ENCODE measurements around the gene DNAI2. TPM values are rescaled to one million over a fixed set of nuclear protein-coding genes. Genes with fewer than 3 reads are reported as not detected.

Gene DNAI2
- total RNA-seq, 4 donors from 2014 or later: not detected

GRCh38 chr17:74235040-74235581 is 38.9 kb upstream of the DNAI2 start:
- H3K4me1 ChIP-seq: no peaks in the 10 kb centered on the region
- TF ChIP-seq EP300 (IDR thresholded peaks at IDR 0.05) (no peak), POLR2A (IDR thresholded peaks at IDR 0.05) (no peak), POLR2AphosphoS5 (IDR thresholded peaks at IDR 0.05) (no peak), CTCF (IDR thresholded peaks at IDR 0.05) (no peak)
- H3K36me3 ChIP-seq: no peaks in the 10 kb centered on the region
- peak overlapping the region; percentile 6 for H3K4me3 ChIP-seq
- H3K9me3 ChIP-seq: no peaks in the 10 kb centered on the region
- whole genome bisulfite sequencing: 67% methylated on average over 16 of the region's 19 CpGs
- H3K27me3 ChIP-seq: no peaks in the 10 kb centered on the region
- DNase-seq (ENCODE audit: low spot score in 2 of 2): no peak
- peak overlapping the region; percentile 39 for H3K27ac ChIP-seq

GRCh38 chr17:74235911-74236371 is 38.1 kb upstream of the DNAI2 start:
- Histone ChIP-seq H3K36me3 (no peaks in the 10 kb centered on the region), H3K27ac (no peak overlapping the region), H3K4me3 (no peak overlapping the region), H3K9me3 (no peaks in the 10 kb centered on the region), H3K4me1 (peaks cover under 1% of the 10 kb centered on the region), H3K27me3 (no peaks in the 10 kb centered on the region)
- 74% methylated on average over 8 of the region's 8 CpGs for WGBS
- TF ChIP-seq CTCF (IDR thresholded peaks at IDR 0.05): no peak
- no peak for TF ChIP-seq EP300 (IDR thresholded peaks at IDR 0.05)
- TF ChIP-seq POLR2AphosphoS5 (IDR thresholded peaks at IDR 0.05): no peak
- TF ChIP-seq POLR2A (IDR thresholded peaks at IDR 0.05): no peak
- DNase-seq (ENCODE audit: low spot score in 2 of 2): no peak

DNA sequence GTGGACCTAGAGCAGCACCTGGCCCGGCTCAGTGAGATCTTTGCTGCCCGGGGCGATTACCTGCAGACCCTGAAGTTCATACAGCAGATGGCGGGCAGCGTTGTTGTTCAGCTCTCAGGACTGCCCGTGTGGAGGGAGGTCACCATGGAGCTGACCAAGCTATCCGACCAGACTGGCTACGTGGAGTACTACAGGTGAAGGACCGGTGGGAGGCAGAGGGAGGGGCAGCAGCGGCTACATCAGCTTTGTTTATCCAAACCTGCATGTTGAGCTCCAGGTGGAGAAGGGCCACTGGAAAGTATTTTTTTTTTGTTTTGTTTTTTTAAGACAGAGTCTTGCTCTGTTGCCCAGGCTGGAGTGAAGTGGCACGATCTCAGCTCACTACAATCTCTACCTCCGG is 36.7 kb upstream of the DNAI2 start:
- no peaks in the 10 kb centered on the region for H3K27me3 ChIP-seq
- no peaks in the 10 kb centered on the region for H3K36me3 ChIP-seq
- WGBS: 86% methylated on average over 12 of the region's 12 CpGs
- no peak overlapping the region for H3K4me3 ChIP-seq
- peaks cover 7% of the 10 kb centered on the region for H3K4me1 ChIP-seq
- no peak overlapping the region for H3K27ac ChIP-seq
- no peak for DNase-seq (ENCODE audit: low spot score in 2 of 2)
- no peak for TF ChIP-seq EP300 (IDR thresholded peaks at IDR 0.05)
- TF ChIP-seq CTCF (IDR thresholded peaks at IDR 0.05): no peak
- TF ChIP-seq POLR2A (IDR thresholded peaks at IDR 0.05): no peak
- no peak for TF ChIP-seq POLR2AphosphoS5 (IDR thresholded peaks at IDR 0.05)
- H3K9me3 ChIP-seq: no peaks in the 10 kb centered on the region

DNA sequence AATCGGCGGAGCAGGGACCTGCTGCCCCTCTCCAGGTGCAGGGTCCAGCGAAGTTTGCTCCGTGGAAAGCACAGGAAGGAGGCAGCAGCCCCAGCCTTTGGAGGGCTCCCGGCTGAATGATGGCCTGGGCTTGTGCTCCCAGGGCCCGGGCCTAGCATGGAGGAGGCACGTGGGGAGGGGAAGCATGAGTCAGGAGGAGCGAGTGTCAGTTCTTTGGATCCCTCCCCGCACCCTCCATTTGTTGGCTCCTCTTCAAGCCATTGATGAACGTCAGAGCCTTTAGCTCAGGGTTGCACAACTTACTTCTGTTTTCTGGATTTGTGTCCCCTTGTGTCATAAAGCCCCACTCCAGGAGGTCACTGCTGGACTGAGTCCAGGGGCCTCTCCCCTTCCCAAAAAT is 34.9 kb upstream of the DNAI2 start:
- no peak for DNase-seq (ENCODE audit: low spot score in 2 of 2)

More for the DNA sequence above, 34.9 kb upstream of the DNAI2 start:
- Histone ChIP-seq H3K36me3 (no peaks in the 10 kb centered on the region), H3K4me3 (no peak overlapping the region), H3K27me3 (no peaks in the 10 kb centered on the region), H3K9me3 (no peaks in the 10 kb centered on the region), H3K27ac (no peak overlapping the region), H3K4me1 (peaks cover 7% of the 10 kb centered on the region)
- 58% methylated on average over 10 of the region's 10 CpGs for WGBS
- TF ChIP-seq EP300 (IDR thresholded peaks at IDR 0.05) (no peak), POLR2A (IDR thresholded peaks at IDR 0.05) (no peak), POLR2AphosphoS5 (IDR thresholded peaks at IDR 0.05) (no peak), CTCF (IDR thresholded peaks at IDR 0.05) (no peak)
